HG03520 (cell line): ENCODE data around the gene LMBRD1.
"Not testable (repeated sequence)": the region's sequence is repeated elsewhere in the genome, so short reads cannot be mapped to it uniquely, and the experiment has no call there.

Experiments
- ATAC-seq: cut with Tn5 transposase; IDR thresholded peaks from one replicate; pipeline ENCODE4 v1.9.1; 2021; ENCODE audit warnings: mild to moderate bottlenecking, moderate library complexity; ENCODE audit not compliant: unreplicated experiment

The LMBRD1 gene

DNA sequence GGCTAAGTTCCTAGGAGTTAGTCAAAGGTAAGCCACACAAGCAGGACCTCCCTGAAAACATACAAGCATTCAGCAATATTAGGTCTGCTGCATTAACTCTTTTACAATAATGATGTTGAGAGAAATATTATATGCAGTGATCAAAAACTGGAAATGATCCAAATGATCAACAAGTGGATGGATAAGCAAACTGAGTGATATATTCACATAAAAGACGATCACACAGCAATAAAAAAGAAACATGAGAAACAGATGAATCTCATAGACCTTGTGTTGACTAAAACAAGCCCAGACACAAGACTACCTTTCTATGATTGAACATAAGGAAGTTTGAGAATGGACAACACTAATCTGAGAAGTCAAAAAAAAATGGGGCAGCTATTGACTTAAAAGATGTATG, 39.9 kb downstream of the LMBRD1 start:
- ATAC-seq: no peak

DNA sequence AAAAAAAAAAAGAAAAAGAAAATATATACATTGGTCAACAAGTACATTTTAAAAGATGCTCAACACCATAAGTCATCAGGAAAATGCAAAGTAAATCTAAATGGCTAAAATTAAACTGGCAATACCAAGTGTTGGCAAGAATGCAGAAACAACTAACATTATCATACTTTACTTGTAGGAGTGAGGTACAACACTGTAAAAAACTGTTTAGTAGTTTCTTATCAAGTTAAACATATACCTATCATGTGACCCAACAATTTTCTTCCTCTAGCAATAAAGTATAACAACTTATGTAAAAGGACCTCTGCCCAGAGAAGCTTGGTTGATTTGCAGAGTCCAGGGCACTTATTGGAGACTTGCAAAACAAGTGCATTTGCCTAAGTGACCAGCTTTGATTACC, 40.4 kb downstream of the LMBRD1 start:
- no peak for ATAC-seq

DNA sequence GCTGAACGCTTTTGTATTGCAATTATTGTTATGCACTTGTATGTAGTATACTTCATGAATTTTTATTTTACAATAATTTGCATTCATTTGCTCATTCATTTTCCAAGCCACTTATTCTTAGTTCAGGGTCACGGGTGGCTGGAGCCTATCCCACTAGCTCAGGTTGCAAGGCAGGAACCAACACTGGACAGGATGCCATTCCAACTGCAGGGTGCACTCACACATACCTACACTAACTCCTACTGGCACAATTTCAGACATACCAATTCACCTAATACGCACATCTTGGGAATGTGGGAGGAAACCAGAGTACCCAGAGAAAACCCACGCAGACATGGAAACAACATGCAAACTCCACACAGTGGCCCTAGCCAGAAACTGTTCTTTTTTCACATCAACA, 61.8 kb downstream of the LMBRD1 start:
- no peak for ATAC-seq

DNA sequence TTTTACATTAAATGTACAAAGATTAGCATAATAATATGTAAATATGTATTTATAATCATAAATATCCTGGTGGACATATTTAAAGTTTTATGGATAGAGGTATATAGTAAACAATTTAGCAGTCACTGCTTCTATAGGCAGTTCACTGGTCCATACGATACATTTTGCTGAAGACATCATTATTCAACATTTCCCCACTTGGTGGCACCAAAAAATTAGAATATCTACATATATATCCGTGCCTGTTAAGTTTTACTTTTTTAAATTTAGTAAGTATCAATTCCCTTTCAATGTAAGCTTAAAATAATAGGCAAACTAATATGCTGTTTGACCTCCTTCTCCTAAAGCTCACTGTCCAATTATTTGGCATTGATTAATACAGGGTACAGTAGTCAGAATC, 64.2 kb downstream of the LMBRD1 start:
- no peak for ATAC-seq

DNA sequence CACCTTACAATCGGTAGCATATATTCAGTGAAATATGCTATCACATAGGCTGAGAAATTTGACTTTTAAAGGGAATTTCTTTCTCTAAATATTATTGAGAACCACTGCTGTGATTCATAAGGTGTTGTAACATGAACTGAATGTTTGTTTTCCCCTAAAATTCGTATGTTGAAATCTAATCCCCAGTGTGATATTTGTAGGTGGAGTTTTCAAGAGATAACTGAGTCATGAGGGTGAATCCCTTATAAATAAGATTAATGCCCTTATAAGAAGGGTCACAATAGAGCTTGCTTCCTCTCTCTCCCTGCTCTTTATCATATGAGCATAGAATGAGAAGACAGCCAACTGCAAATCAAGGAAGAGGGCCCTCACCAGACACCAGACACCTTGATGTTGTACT, 64.8 kb downstream of the LMBRD1 start:
- ATAC-seq: no peak

DNA sequence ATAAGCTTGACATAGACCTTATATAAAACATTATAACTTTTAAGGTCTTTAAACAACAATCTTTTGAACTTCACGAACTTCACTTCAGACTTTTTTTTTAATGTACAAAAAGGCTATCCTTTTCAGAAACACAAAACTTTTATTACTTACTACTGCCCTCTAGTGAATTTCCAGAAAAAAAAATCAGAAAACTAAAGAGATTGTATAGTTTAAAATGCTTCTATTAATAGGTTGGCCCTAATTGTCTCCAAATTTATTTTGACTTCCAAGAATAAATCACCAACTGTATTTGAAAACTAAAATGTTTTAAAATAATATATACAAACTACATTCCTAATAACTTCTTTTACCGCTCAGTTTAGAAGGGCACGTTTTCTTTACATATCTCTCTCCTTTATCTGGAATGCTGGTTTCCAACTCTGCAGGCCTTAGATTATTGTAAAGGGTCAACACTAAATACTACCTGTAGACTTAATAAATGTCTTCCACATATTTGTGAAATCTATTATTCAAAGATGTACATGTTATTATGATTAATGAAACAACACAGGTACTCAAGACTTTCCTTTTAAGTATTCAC, 66.8 kb downstream of the LMBRD1 start:
- no peak for ATAC-seq

DNA sequence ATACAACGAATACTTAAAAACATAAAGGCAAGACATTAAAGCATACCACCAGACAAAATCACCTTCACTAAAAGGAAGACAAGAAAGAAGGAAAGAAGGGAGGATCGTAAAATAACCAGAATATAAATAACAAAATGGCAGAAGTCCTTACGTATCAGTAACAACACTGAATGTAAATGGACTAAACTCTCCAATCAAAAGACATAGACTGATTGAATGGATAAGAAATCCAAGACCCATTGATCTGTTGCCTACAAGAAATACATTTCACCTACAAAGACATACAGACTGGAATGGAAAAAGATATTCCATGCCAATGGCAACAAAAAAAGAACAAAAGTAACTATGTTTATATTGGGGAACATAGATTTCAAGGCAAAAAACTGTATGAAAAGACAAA, 74.1 kb downstream of the LMBRD1 start:
- ATAC-seq: no peak

DNA sequence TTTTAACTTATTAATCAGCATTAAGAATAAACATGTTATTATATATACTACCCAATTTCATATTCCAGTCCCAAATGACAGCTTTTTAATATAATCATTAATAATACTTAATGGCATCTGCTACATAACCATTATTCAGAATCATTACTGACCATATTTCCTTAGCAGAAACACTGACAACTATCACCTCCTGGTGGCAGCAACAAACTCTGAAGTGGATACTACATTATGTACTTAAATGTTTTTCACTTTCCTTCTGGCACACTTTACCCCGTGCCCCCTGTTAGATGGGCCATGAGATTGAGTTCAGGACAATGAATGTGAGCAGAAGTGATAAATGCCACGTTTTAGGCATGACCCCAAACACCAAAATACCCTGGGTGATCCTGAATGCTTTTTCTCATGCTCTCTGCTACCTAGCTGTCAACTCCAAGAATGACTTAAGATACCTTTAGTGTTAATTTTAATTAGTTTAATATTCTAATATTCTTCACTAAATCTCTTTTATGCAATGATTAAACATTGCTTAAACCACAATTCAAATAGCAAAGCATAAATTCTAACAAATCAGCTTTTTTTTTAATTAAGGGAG, 77.1 kb downstream of the LMBRD1 start:
- ATAC-seq: peak; percentile 88

DNA sequence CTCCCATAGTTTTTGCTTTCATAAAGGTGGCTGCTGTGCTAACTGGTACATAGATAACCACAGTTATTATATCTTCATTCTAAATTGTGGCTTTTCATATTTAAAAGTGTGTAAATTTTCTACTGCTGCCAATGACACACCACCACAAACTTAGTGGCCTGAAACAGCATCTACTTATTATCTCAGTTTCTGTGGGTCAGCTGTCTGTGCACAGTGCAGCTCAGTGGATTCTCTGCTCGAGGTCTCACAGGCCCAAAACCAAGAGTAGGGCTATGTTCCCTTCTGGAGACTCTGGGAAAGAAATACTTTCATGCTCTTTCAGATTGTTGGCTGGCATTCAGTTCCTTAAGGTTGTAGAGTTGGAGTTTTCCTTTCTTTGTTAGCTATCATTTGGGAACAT, 90.1 kb downstream of the LMBRD1 start:
- ATAC-seq: no peak

DNA sequence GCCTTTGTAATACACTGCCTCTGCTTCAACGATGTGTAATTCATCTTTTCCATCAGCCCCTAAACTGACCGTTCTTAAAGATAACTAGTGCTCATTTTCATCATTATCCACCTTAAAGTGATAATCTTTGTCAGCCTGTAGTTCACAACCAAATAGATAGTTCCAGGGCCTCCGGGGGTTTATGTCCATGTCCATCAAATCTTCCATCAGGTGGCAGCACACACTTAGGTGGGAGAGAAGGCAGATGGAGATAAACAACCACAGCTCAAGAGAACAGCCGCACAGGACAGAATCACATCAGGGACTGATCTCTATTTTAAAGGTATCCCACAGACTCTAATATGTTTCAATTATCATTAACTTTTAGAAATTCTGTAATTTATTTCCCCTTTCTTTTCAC, 90.9 kb downstream of the LMBRD1 start:
- ATAC-seq: no peak

DNA sequence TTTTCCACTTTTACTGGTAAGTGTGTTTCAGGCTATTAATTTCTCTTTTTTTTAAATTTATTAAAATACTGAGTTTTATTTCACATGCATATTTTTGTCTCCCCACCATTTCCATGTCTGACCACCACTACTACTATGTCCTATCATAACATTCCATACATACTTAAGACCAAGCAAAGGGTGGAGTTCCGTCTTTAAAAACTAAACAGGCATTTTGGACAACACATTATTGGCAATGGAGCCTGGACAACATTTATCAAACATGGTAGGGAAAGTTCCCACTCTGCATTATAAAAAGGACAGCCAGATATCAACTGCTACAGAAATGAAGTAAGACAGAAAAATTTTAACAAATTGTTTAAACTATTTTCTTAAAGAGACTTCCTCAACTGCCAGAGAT, 91.9 kb downstream of the LMBRD1 start:
- ATAC-seq: no peak

DNA sequence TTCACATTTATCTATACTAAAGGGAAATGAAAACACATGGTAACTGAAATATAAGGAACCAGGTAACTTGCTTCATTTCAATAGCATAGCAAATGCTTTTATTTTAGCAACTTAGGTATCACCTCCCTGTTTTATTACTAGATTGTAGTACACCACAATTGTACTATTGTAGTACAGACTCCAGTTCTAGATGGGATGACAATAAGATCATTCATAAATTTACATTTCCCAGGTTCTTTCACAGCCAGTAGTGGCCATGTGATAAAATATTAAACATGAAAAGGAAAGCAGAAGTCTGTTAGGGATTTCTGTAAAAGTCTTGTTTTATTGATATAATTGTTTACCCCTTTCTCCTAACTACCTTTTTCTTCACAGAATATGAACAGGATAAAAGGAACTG, 97.2 kb downstream of the LMBRD1 start:
- no peak for ATAC-seq

DNA sequence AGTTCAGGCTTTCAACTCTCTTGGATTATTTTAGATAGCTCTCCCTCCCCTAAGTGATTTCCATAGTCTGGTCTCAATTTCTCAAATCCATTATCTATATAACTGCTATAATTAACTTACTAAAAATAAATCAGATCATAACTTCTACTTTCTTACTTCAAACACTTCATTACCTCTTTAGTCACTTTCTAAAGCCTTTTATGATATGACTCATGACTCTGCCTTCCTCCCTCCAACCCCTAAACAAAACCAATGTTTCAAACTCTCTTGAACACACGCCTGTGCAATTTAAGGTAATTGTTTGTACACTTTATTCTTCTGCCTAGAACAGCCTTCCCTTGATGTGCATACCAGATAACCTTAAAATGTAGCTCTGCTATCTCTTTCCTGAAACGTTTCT, 100.5 kb downstream of the LMBRD1 start:
- ATAC-seq: peak; percentile 61

DNA sequence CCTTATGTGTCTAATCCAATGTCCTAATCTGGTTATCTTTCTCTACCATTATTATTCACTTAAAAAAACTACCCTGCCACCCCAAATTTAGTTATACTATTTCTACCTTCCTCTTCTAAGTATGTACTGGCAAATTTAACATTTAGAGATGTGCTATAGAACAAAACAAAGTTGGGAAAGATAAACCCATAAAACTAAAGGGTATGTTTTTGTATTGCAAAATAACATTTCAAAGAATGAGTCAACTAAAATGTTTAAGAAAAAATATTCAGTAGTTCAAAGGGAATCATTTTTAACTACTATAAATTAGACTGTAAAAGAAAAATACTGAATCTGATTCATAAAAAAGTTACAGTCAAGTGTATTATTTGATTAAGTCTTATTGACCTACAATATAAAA, 103.0 kb downstream of the LMBRD1 start:
- no peak for ATAC-seq

DNA sequence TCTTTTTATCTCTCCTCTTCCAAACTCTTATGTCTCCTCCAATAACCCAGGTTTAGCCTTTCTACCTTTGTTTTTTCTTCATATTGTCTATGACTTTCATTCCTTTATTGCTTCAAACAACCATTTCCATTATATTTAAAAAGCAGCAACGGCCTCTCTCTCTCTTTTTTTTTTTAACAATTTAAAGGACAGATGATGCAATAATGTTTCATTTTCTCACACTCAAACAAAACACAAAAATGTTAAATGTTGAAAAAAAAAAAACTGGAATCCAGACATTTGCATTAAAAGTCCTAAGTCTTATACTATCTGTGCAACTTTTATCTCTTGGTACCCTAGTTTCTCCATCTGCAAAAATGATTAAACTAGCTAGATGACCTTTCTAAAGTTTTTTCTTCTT, 105.8 kb downstream of the LMBRD1 start:
- ATAC-seq: no peak

DNA sequence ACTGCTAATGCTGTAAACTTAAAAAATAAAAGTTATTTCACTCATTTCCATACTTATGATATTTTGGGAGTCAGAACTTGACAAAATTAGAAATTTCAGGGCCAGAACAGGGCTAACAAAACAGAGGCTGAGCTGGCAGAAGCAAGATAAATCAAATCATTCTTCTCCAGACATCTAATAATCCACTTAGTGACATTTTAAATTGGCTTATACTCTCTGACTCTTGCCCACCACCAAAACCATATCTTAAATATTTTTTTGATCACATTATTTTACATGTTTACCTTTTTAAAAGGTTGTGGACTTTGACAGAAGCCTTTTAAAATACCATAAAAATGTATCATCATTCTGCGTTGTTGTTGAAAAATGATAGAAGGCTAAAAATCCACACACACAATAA, 116.5 kb downstream of the LMBRD1 start:
- ATAC-seq: no peak

DNA sequence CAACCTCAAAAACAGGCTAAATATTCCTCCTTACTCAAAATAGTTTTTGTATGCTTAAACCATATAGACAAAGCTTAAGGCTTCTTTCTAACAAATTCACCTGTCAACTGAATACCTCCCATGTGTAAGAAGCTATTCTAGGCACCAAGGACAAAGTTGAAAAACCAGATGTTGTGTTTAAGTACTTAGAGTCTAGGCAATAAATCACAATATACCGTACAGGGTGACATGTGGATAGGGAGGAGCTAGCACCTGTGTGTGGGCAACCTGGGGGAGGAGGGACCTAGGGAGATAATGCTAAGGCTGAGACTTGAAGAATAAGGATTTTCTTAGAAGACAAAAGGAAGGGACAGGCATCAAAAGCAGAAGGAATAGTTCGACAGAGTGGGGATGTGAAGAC, 123.5 kb downstream of the LMBRD1 start:
- ATAC-seq: no peak

DNA sequence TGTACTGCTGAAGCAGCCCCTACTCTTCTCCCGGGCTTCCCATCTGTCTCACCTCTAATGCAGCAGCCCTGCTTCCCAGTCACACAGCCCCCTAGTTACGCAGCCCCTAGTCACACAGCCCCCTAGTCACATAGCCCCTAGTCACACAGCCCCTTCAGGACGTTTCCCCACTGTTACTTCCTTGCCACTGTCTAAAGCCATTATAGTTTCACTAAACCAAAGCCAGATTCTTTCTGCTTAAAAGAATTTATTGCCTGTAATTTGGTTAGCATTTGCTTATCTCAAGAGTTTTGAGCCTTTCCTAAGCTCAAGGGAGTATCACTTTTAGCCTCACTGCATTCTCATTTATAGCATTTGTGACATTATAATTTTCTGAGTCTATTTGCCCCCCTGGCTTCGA, 127.9 kb downstream of the LMBRD1 start:
- ATAC-seq: no peak

DNA sequence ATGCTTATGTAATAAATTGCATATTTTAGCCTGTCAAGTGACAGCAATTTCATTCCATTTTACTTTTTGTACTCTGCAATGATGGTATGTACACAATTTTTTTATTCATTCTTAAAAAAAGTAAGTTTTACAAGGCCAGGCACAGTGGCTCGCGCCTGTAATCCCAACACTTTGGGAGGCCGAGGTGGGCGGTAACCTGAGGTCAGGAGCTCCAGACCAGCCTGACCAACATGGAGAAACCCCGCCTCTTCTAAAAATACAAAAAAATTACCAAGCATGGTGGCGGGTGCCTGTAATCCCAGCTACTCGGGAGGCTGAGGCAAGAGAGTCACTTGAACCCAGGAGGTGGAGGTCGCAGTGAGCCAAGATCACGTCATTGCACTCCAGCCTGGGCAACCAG, 130.0 kb downstream of the LMBRD1 start:
- not testable (repeated sequence) for ATAC-seq

DNA sequence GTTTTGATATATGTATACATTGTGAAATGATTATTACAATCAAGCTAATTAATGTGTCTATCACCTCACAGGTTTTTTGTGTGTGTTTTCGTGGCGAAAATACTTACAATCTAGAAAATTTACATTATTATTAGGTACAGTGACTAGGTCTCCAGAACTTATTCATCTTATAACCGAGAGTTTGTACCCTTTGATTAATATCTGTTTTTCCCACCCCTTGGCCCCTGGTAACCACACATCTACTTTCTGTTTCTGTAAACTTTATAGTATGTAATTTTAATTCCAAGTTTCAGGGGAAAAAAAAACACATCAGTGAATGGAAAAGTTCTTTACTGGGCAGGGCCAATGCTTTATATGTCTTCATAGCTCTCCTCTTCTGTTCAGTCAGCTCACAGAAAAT, 131.4 kb downstream of the LMBRD1 start:
- no peak for ATAC-seq

DNA sequence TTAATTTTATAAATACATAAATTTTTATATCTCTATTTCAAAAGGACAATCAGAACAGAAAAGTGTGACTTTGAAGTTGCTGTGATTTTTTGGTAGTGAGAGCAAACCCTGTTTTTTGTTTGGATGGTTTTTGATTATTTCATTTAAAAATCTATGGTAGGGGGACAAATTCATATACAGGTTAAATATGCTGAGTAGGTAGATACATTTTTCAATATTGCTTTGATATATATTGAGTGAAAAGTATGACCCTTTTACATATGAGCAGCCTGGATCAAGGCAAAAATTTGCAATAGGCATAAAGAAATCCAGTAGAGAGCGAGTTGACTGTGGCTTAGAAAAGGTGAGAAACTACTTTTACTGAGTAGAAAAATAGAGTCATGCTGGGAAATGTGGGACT, 132.3 kb downstream of the LMBRD1 start:
- ATAC-seq: no peak

DNA sequence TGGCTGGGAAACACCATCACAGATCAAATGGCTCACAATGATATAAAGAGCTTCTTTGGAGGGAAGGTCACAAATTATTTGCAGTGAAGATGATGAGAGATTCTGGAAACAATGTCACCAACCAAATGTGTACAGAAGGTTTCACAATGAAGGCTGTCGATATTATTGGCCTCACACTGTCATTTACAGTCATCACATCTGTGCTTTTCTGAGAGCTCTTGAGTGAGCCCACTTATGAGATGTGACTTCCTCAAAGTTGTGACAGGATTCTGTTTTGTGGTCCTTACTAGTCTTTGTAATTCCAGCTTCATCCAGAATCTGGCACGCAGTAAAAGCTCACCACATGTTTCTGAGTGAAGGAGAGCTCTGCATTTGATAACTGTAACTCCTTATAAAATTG, 133.6 kb downstream of the LMBRD1 start:
- ATAC-seq: no peak

DNA sequence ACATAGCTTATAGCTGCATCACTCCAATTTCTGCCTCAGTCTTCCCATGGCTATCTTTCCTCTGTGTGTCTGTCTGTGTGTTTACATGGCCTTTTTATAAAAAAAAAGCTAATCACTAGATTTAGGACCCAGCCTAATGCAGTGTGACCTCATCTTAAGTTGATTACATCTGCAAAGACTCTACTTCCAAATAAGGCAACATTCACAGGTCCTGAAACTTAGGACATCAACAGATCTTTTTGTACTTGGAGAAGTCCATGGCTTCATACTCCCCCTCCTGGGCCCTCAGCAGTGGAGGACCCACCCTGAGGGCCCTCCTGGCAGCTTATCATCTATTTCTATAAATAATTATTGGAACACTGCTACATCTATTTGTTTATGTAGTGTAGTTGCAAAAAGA, 146.1 kb downstream of the LMBRD1 start:
- no peak for ATAC-seq
